ENCODE measurements around the gene ULK1. TPM values are rescaled to one million over a fixed set of nuclear protein-coding genes. Genes with fewer than 3 reads are reported as not detected.
"Not testable (repeated sequence)": the region's sequence is repeated elsewhere in the genome, so short reads cannot be mapped to it uniquely, and the experiment has no call there.

ULK1 gene
- total RNA-seq, 1 experiment from 2014 or later = 15.7 TPM

- H3K4me3 ChIP-seq (ENCODE audit: low read length) = peak within 1 kb of the TSS; percentile 95
- H3K36me3 ChIP-seq (ENCODE audit: low read depth, low read length) = no peaks in the 10 kb centered on the region
- peak; percentile 97 for DNase-seq
- H4K20me1 ChIP-seq (ENCODE audit: low read length) = peaks cover 5% of the 10 kb centered on the region; the same call in 1 of the 2 replicates
- ChIA-PET CTCF (interaction anchor here (0.6 to 0.7 kb wide), 2 partner anchors 29 to 340 kb away, joined by 4 to 6 read pairs; no protein-coding TSS in a partner anchor), POLR2A (ENCODE audit: unreplicated experiment) (no interaction called here)
- H3K79me2 ChIP-seq (ENCODE audit: low read length) = peaks cover 47% of the 10 kb centered on the region
- no peaks in the 10 kb centered on the region for H3K9me3 ChIP-seq (ENCODE audit: low read length)
- H3K4me2 ChIP-seq (ENCODE audit: low read length) = peak within 1 kb of the TSS; percentile 99
- ATAC-seq = peak; percentile 93
- H3K9me2 ChIP-seq (replicated peaks; ENCODE audit: low read length) = no peaks in the 10 kb centered on the region
- intact Hi-C loops (cut with micrococcal nuclease) = loop anchor here (1.0 to 2.0 kb wide), 4 partner anchors 21 to 113 kb away; partner anchors contain the start of gene PUS1
- peak within 1 kb of the TSS; percentile 95 for H2AFZ ChIP-seq (ENCODE audit: low read length)
- peaks cover 11% of the 10 kb centered on the region for H3F3A ChIP-seq (ENCODE audit: low read length, unreplicated experiment)
- peak; percentile 60 for TF ChIP-seq CTCF (conservative IDR thresholded peaks at IDR 0.05; ENCODE audit: low read depth, low read length)
- no peak for TF ChIP-seq EZH2 (IDR thresholded peaks at IDR 0.05; ENCODE audit: low read length, unreplicated experiment)
- no peak within 1 kb of the TSS for H3K27ac ChIP-seq (ENCODE audit: low read length)
- H3K4me1 ChIP-seq (ENCODE audit: insufficient read depth, low read length) = 0 out of 2 replicates have a peak, but pooled peaks cover 5% of the 10 kb centered on the region
- H3K9ac ChIP-seq (ENCODE audit: low read length) = peak within 1 kb of the TSS; percentile 94
- no peaks in the 10 kb centered on the region for H3K27me3 ChIP-seq (ENCODE audit: low read length)
- BruUV-seq (replicated peaks) = no TSS peak
Measured at GRCh38 chr12:131949431-131950181, 55.2 kb downstream of the ULK1 start, which contains the start of gene EP400. EP400 (plus strand) TSS chr12:131949942; CDS start chr12:131960620, 10,678 bp downstream.

- CTCF ChIA-PET = interaction anchor here (0.7 kb wide), 1 partner anchor 341 kb away, joined by 4 read pairs; no protein-coding TSS in a partner anchor
- ATAC-seq = peak; percentile 23
- peak overlapping the region; percentile 99 for H3K4me2 ChIP-seq (ENCODE audit: low read length)
- peak overlapping the region; percentile 78 for H2AFZ ChIP-seq (ENCODE audit: low read length)
- H3F3A ChIP-seq (ENCODE audit: low read length, unreplicated experiment) = peaks cover 11% of the 10 kb centered on the region
- no peaks in the 10 kb centered on the region for H3K9me3 ChIP-seq (ENCODE audit: low read length)
- H3K36me3 ChIP-seq (ENCODE audit: low read depth, low read length) = no peaks in the 10 kb centered on the region
- no peaks in the 10 kb centered on the region for H3K27me3 ChIP-seq (ENCODE audit: low read length)
- H3K79me2 ChIP-seq (ENCODE audit: low read length) = peaks cover 54% of the 10 kb centered on the region
- H3K9me2 ChIP-seq (replicated peaks; ENCODE audit: low read length) = no peaks in the 10 kb centered on the region
- POLR2A ChIA-PET (ENCODE audit: unreplicated experiment) = no interaction called here
- H4K20me1 ChIP-seq (ENCODE audit: low read length) = peaks cover 10% of the 10 kb centered on the region; the same call in 1 of the 2 replicates
- peak overlapping the region; percentile 94 for H3K9ac ChIP-seq (ENCODE audit: low read length)
- TF ChIP-seq EZH2 (IDR thresholded peaks at IDR 0.05; ENCODE audit: low read length, unreplicated experiment) (no peak), EZH2phosphoT487 (IDR thresholded peaks at IDR 0.05; ENCODE audit: borderline replicate concordance, low read length) (no peak), CTCF (conservative IDR thresholded peaks at IDR 0.05; ENCODE audit: low read depth, low read length) (no peak)
- intact Hi-C loops (cut with micrococcal nuclease) = no loop called here
- peak overlapping the region; percentile 95 for H3K4me3 ChIP-seq (ENCODE audit: low read length)
- no peak overlapping the region for H3K27ac ChIP-seq (ENCODE audit: low read length)
- peaks cover 5% of the 10 kb centered on the region; the same call in 1 of the 2 replicates for H3K4me1 ChIP-seq (ENCODE audit: insufficient read depth, low read length)
- TSS peak; percentile 38 for BruUV-seq (replicated peaks)
- no peak for DNase-seq
Measured at GRCh38 chr12:131950182-131950913, 55.9 kb downstream of the ULK1 start.

- H3K36me3 ChIP-seq (ENCODE audit: low read depth, low read length); H3K27ac ChIP-seq (ENCODE audit: low read length); H3K9ac ChIP-seq (ENCODE audit: low read length); BruUV-seq (replicated peaks); DNase-seq; H2AFZ ChIP-seq (ENCODE audit: low read length); POLR2A ChIA-PET (ENCODE audit: unreplicated experiment); H3K4me2 ChIP-seq (ENCODE audit: low read length); H3K9me3 ChIP-seq (ENCODE audit: low read length); H3K4me3 ChIP-seq (ENCODE audit: low read length); ATAC-seq; H3K27me3 ChIP-seq (ENCODE audit: low read length); H3F3A ChIP-seq (ENCODE audit: low read length, unreplicated experiment); CTCF ChIA-PET; intact Hi-C loops (cut with micrococcal nuclease); H3K9me2 ChIP-seq (replicated peaks; ENCODE audit: low read length): not testable (repeated sequence)
- peaks cover 29% of the 10 kb centered on the region for H4K20me1 ChIP-seq (ENCODE audit: low read length)
- H3K79me2 ChIP-seq (ENCODE audit: low read length) = peaks cover 89% of the 10 kb centered on the region
- peaks cover 16% of the 10 kb centered on the region for H3K4me1 ChIP-seq (ENCODE audit: insufficient read depth, low read length)
Measured at GRCh38 chr12:131953810-131954209, 59.4 kb downstream of the ULK1 start.

GRCh38 chr12:131954460-131954859 is 60.0 kb downstream of the ULK1 start:
- H3K9me2 ChIP-seq (replicated peaks; ENCODE audit: low read length); H3K27ac ChIP-seq (ENCODE audit: low read length); DNase-seq; H3K9ac ChIP-seq (ENCODE audit: low read length); H3K36me3 ChIP-seq (ENCODE audit: low read depth, low read length); CTCF ChIA-PET; H2AFZ ChIP-seq (ENCODE audit: low read length); H3F3A ChIP-seq (ENCODE audit: low read length, unreplicated experiment); H3K27me3 ChIP-seq (ENCODE audit: low read length); H3K4me3 ChIP-seq (ENCODE audit: low read length); BruUV-seq (replicated peaks); ATAC-seq; H3K9me3 ChIP-seq (ENCODE audit: low read length); H3K4me2 ChIP-seq (ENCODE audit: low read length); intact Hi-C loops (cut with micrococcal nuclease): not testable (repeated sequence)
- peaks cover 95% of the 10 kb centered on the region for H3K79me2 ChIP-seq (ENCODE audit: low read length)
- H3K4me1 ChIP-seq (ENCODE audit: insufficient read depth, low read length) = peaks cover 16% of the 10 kb centered on the region
- peaks cover 35% of the 10 kb centered on the region for H4K20me1 ChIP-seq (ENCODE audit: low read length)
- POLR2A ChIA-PET (ENCODE audit: unreplicated experiment) = interaction anchor here (0.6 kb wide), 1 partner anchor 101 kb away, joined by 3 read pairs; no protein-coding TSS in a partner anchor

Measured in PC-3 (cell line).